GM21528 (cell line): ENCODE measurements around the gene LIN7B.

Source experiments
- ATAC-seq: cut with Tn5 transposase; IDR thresholded peaks from one replicate; pipeline ENCODE4 v1.9.1; 2021; ENCODE audit warnings: mild to moderate bottlenecking, moderate library complexity; ENCODE audit not compliant: unreplicated experiment, low FRiP score

Gene LIN7B

DNA sequence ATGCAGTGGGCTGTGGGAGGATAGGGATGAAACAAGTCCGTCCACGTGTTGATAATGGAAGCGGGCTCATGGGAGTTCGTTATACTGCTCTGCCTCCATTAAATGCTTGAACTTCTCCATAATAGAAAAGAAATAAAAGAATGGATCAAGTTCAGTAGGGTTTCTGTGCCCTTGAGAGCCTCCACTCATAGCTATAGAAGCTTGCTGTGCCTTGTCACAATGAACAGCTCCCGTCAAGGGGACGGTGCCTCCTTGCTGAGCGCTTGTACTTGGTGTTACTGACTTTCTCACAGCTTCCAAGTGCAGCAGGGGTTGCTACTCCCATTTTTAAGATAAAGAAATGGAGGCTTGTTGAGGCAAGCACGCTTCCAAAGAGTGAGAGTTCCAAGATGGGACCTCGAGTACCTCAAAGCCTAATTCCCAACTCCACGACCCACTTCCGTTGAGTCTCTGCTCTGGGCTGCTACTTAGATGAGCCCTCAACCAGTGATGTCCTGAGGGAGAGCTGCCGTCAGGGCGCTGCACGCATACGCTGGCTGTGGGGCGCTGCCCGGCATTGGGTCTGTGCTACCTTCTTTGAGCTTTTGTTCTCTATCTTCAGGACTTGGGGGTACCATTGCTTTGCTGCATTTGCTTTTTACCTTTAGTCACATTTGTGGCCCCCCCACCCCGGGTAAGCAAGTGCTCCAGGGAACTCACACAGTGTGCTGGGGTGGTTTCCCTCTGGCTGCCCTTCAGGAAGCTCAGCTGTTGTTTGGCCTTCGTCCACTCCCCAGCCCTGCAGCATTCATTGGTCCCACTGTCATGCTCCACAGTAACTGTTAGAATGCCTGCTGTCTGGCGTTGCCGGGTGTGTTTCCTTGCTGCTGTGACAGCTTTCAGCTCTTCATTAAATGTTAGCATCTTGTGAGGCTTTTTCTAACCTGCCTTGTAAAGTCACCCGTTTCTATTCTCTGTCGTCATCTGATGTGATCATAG is 19.4 kb upstream of the LIN7B start:
- ATAC-seq = no peak

GRCh38 chr19:49097453-49098288 is 16.5 kb upstream of the LIN7B start:
- no peak for ATAC-seq

DNA sequence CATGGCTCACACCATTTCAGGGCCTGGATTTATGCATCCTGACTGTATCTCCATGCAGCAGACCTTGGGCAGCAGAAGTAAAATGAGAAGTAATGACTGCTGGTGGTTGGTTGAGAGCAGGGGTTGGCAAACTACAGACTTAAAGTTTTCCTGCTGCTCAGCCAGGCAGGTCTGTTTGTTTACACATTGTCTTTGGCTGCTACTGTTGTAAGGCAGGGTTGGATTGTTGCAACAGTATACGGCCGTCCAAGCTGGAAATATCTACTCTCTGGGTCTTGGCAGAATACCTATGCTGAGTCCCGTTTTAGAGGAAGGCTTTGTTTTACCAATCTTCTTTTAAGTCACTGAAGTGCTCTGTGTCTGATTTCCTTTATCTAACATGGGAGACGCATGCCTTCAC is 15.4 kb upstream of the LIN7B start:
- ATAC-seq = no peak

- no peak for ATAC-seq
Observed at GRCh38 chr19:49101160-49101559, 13.0 kb upstream of the LIN7B start.

DNA sequence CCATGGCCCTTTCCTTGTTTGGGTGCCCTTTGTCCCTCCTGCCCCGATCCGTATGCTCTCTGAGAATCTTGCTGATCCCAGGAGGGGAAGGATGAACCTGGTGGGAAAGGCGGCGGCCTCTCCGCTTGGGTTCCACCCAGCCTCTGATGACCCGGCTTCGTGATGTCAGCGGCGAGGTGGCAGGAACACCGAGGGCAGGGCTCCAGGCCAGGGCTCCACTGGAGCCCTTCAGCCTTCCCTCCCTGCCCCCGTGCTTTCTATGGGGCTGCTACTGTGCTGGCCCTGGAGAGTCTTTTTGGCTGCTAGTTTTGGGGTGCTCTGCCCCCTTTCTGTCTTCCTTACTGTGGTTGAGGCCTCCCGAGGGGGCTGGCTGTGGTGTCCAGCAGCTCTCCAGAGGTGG is 11.9 kb upstream of the LIN7B start:
- no peak for ATAC-seq

DNA sequence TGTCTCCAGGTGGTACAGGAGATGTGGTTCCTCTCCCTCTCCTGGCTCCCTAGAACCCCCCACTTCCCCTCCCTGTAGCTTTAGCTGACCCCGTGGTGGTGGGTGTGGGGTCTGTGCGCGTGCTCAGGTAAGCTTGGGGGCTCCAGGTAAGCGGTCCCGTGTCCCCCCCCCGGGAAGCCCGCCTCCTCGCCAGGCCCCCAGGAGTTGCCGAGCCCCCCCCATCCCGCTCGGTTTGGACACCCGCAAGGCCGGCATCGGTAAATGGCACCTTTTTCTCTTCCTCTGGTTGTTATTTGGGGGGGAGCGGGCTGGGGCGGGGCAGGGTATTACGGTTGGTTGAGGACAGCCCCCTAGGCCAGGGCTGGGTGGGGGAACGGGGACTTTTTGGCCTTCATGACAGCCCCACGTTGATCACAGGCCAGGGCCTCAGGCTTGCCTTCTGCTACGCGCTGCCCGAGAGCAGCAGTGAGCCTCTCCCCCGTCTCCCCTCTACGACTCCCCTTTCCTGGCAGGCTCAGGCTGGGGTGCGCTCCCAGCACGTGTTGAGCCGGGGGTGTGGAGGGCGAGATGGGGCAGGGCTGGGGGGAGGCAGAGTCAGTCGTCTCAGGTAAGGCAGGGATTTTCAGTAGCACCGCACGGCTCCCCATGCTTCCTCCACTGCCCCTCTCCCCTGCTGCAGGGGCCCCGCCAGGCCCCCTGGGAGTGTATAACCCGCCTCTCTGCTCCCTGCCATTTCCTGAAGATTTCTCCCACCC is 10.7 kb upstream of the LIN7B start:
- ATAC-seq = no peak

DNA sequence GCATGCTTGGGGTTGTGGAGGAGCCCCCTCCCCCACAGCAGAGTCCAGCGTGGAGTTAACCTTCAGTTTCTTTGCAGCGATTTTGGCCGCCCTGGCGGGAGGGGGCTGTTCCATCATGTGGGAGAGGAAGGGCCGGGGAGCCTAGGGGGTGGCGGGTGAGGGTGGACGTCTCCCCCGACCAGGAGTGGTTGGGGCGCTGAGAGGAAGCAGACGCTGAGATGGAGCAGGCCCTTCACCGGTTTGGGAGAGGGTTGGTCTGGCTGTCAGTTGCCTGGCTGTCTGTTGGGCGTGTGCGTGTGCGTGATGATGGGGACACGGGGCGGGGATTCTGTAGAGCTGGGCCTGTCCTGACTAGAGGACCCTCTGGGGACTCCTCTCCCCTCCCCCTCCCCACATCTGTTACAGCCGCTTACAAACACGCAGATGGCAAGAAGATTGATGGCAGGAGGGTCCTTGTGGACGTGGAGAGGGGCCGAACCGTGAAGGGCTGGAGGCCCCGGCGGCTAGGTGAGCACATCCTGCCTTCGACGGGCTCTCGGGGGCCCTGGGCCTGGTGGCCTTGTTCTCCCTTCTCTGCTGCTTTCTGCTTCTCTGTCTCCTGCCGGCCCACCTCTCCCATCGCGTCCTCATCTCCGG is 9.8 kb upstream of the LIN7B start:
- ATAC-seq = no peak

DNA sequence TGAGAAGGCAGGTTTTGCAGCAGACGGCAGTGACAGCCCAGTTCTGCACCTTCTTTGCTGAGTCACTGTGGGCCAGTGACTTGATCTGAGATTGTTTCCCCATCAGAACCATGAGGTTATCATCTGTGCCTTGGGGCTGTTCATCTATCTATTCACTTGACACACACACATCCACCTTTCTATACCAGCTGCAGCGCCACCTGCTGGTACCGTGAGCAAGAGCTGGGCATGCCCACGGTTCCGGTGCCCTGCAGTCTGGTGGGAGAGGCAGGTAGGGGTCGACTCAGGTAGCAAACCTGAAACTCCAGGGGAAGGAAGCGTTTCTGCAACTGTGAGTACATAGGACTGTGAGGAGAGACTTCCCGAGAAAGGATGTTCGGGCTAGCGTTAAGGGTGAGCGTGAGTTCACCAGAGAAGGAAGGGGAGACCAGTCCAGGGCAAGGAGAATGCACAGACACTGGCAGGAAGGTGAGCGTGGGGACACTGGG is 7.5 kb upstream of the LIN7B start:
- no peak for ATAC-seq

- ATAC-seq = no peak
Observed at GRCh38 chr19:49107625-49108459, 6.3 kb upstream of the LIN7B start.

GRCh38 chr19:49109051-49109450 is 5.1 kb upstream of the LIN7B start:
- ATAC-seq = no peak

DNA sequence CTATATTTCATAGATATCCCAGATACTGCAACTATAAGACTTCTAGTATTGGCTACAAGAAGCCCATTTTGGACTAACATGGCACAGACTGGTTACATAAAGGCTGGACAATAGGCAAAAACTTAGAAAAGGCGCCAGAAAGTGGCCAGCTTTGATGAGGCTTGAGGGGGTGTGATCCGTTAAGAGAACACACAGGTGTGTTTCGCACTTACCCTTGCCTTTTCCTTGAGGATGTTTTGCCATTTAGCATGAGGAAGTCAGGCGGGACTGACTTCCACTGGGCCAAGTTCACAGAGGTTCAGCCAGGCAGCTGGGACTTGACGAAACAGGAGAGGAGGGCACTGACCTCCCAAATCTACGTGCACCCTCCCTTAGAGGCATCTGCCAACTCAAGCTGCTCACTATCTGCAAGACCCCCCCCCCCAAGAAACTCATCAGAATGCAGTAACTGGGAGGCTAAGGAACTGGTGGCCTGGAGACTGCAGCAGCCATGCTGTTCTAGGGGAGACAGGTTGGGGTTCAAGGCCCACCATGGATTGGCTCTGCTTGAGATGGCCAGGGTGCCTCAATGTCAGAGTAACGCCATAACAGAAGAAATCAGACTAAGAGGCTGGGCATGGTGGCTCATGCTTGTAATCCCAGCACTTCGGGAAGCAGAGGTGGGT is 4.5 kb upstream of the LIN7B start:
- ATAC-seq = no peak

DNA sequence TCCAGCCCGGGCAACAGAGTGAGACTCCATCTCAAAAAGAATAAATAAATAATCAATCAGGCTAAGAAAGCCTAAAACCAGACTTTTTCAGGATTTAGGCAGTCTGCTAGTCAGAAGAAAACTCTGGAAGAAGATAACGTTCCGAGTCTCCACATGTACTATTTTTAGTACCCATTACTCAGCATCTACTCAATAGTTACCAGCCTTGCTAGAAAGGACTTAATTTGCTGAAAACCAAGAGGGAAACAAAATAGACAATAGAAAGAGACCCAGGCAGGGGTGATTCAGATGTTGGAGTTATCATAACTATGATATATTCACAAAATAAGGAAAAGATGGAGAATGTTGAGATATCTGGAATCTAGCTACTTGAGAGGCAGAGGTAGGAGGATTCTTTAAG is 3.6 kb upstream of the LIN7B start:
- ATAC-seq = no peak

- no peak for ATAC-seq
Observed at GRCh38 chr19:49111218-49111998, 2.8 kb upstream of the LIN7B start.

- peak; percentile 7 for ATAC-seq
Observed at GRCh38 chr19:49114630-49115363, 627 bp downstream of the LIN7B start.

DNA sequence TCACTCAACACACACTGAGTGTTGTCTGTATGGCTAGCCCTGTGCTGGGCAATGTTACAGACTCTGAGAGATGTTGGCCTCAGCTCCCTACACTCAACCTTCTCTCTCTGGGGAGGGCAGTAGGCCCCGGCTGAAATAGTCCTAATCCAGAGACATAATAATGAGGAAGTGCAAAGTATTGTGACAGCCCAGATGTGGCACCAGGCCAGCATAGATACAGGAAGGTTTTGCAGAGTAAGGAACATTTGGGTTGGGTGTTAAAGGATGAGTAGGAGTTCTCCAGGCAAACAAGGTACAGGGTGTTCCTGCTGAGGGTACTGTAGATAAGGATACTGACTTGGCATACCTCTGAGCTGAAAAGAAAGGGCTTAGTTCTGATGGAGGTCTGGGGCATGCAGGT is 2.4 kb downstream of the LIN7B start:
- no peak for ATAC-seq

- ATAC-seq = no peak
Observed at GRCh38 chr19:49117677-49118564, 3.8 kb downstream of the LIN7B start.
